ENCODE results near the gene PLPP7.
"Not testable (repeated sequence)": the region's sequence is repeated elsewhere in the genome, so short reads cannot be mapped to it uniquely, and the experiment has no call there.

PLPP7 gene

GRCh38 chr9:131318231-131319085 lies 28.9 kb downstream of the PLPP7 start:
- no peaks in the 10 kb centered on the region for H3K36me3 ChIP-seq (ENCODE audit: control insufficient read depth, insufficient read depth, low read length)
- no peaks in the 10 kb centered on the region for H3K4me1 ChIP-seq (ENCODE audit: control insufficient read depth, insufficient read depth, low read length)
- H3K27me3 ChIP-seq (ENCODE audit: control insufficient read depth, insufficient read depth, low read length) = no peaks in the 10 kb centered on the region
- H3K9ac ChIP-seq (ENCODE audit: low read length) = no peak overlapping the region
- no peak overlapping the region for H3K27ac ChIP-seq (ENCODE audit: low read depth, low read length)
- H3K4me3 ChIP-seq (ENCODE audit: low read length) = no peak overlapping the region

- no peak overlapping the region for H3K4me3 ChIP-seq (ENCODE audit: low read length)
These were observed 30.0 kb downstream of the PLPP7 start for GRCh38 chr9:131319486-131319885.

GRCh38 chr9:131320031-131320685 lies 30.6 kb downstream of the PLPP7 start:
- Histone ChIP-seq H3K36me3 (ENCODE audit: control insufficient read depth, insufficient read depth, low read length) (no peaks in the 10 kb centered on the region), H3K4me1 (ENCODE audit: control insufficient read depth, insufficient read depth, low read length) (no peaks in the 10 kb centered on the region), H3K27ac (ENCODE audit: low read depth, low read length) (no peak overlapping the region), H3K9ac (ENCODE audit: low read length) (no peak overlapping the region), H3K27me3 (ENCODE audit: control insufficient read depth, insufficient read depth, low read length) (no peaks in the 10 kb centered on the region), H3K4me3 (ENCODE audit: low read length) (no peak overlapping the region)

More at GRCh38 chr9:131319486-131319885, 30.0 kb downstream of the PLPP7 start:
- H3K27me3 ChIP-seq (ENCODE audit: control insufficient read depth, insufficient read depth, low read length) = no peaks in the 10 kb centered on the region
- H3K27ac ChIP-seq (ENCODE audit: low read depth, low read length) = no peak overlapping the region
- H3K36me3 ChIP-seq (ENCODE audit: control insufficient read depth, insufficient read depth, low read length) = no peaks in the 10 kb centered on the region
- H3K9ac ChIP-seq (ENCODE audit: low read length) = no peak overlapping the region
- no peaks in the 10 kb centered on the region for H3K4me1 ChIP-seq (ENCODE audit: control insufficient read depth, insufficient read depth, low read length)

- H3K4me1 ChIP-seq (ENCODE audit: control insufficient read depth, insufficient read depth, low read length) = no peaks in the 10 kb centered on the region
- no peaks in the 10 kb centered on the region for H3K27me3 ChIP-seq (ENCODE audit: control insufficient read depth, insufficient read depth, low read length)
- no peaks in the 10 kb centered on the region for H3K36me3 ChIP-seq (ENCODE audit: control insufficient read depth, insufficient read depth, low read length)
- H3K27ac ChIP-seq (ENCODE audit: low read depth, low read length) = no peak overlapping the region
- H3K9ac ChIP-seq (ENCODE audit: low read length) = no peak overlapping the region
- H3K4me3 ChIP-seq (ENCODE audit: low read length) = no peak overlapping the region
These were observed 34.1 kb downstream of the PLPP7 start for GRCh38 chr9:131323629-131324028.

GRCh38 chr9:131324736-131325679 lies 35.5 kb downstream of the PLPP7 start:
- Histone ChIP-seq H3K4me3 (ENCODE audit: low read length) (no peak overlapping the region), H3K27me3 (ENCODE audit: control insufficient read depth, insufficient read depth, low read length) (no peaks in the 10 kb centered on the region), H3K27ac (ENCODE audit: low read depth, low read length) (no peak overlapping the region), H3K9ac (ENCODE audit: low read length) (no peak overlapping the region), H3K36me3 (ENCODE audit: control insufficient read depth, insufficient read depth, low read length) (no peaks in the 10 kb centered on the region), H3K4me1 (ENCODE audit: control insufficient read depth, insufficient read depth, low read length) (no peaks in the 10 kb centered on the region)

- Histone ChIP-seq H3K36me3 (ENCODE audit: control insufficient read depth, insufficient read depth, low read length) (no peaks in the 10 kb centered on the region), H3K27ac (ENCODE audit: low read depth, low read length) (no peak overlapping the region), H3K4me3 (ENCODE audit: low read length) (no peak overlapping the region), H3K9ac (ENCODE audit: low read length) (no peak overlapping the region), H3K4me1 (ENCODE audit: control insufficient read depth, insufficient read depth, low read length) (no peaks in the 10 kb centered on the region), H3K27me3 (ENCODE audit: control insufficient read depth, insufficient read depth, low read length) (no peaks in the 10 kb centered on the region)
These were observed 39.7 kb downstream of the PLPP7 start for GRCh38 chr9:131329241-131329641.

- Histone ChIP-seq H3K4me1 (ENCODE audit: control insufficient read depth, insufficient read depth, low read length) (no peaks in the 10 kb centered on the region), H3K27me3 (ENCODE audit: control insufficient read depth, insufficient read depth, low read length) (no peaks in the 10 kb centered on the region), H3K9ac (ENCODE audit: low read length) (no peak overlapping the region), H3K27ac (ENCODE audit: low read depth, low read length) (no peak overlapping the region), H3K4me3 (ENCODE audit: low read length) (no peak overlapping the region), H3K36me3 (ENCODE audit: control insufficient read depth, insufficient read depth, low read length) (no peaks in the 10 kb centered on the region)
These were observed 41.5 kb downstream of the PLPP7 start for GRCh38 chr9:131330814-131331600.

- not testable (repeated sequence) for H3K4me1 ChIP-seq (ENCODE audit: control insufficient read depth, insufficient read depth, low read length); H3K27ac ChIP-seq (ENCODE audit: low read depth, low read length); H3K9ac ChIP-seq (ENCODE audit: low read length); H3K36me3 ChIP-seq (ENCODE audit: control insufficient read depth, insufficient read depth, low read length); H3K27me3 ChIP-seq (ENCODE audit: control insufficient read depth, insufficient read depth, low read length); H3K4me3 ChIP-seq (ENCODE audit: low read length)
These were observed 42.5 kb downstream of the PLPP7 start for GRCh38 chr9:131331996-131332395.

- no peaks in the 10 kb centered on the region for H3K27me3 ChIP-seq (ENCODE audit: control insufficient read depth, insufficient read depth, low read length)
- no peak overlapping the region for H3K9ac ChIP-seq (ENCODE audit: low read length)
- no peaks in the 10 kb centered on the region for H3K36me3 ChIP-seq (ENCODE audit: control insufficient read depth, insufficient read depth, low read length)
- H3K27ac ChIP-seq (ENCODE audit: low read depth, low read length) = no peak overlapping the region
- no peak overlapping the region for H3K4me3 ChIP-seq (ENCODE audit: low read length)
- no peaks in the 10 kb centered on the region for H3K4me1 ChIP-seq (ENCODE audit: control insufficient read depth, insufficient read depth, low read length)
These were observed 44.5 kb downstream of the PLPP7 start for GRCh38 chr9:131333771-131334628.

GRCh38 chr9:131334629-131335367 lies 45.3 kb downstream of the PLPP7 start:
- no peak overlapping the region for H3K4me3 ChIP-seq (ENCODE audit: low read length)
- no peaks in the 10 kb centered on the region for H3K36me3 ChIP-seq (ENCODE audit: control insufficient read depth, insufficient read depth, low read length)
- H3K27me3 ChIP-seq (ENCODE audit: control insufficient read depth, insufficient read depth, low read length) = no peaks in the 10 kb centered on the region
- no peak overlapping the region for H3K9ac ChIP-seq (ENCODE audit: low read length)
- no peak overlapping the region for H3K27ac ChIP-seq (ENCODE audit: low read depth, low read length)
- H3K4me1 ChIP-seq (ENCODE audit: control insufficient read depth, insufficient read depth, low read length) = no peaks in the 10 kb centered on the region

Measured in rectal smooth muscle tissue (tissue), 1 donor.